ENCODE measurements around the gene UBALD2. TPM values are rescaled to one million over a fixed set of nuclear protein-coding genes. Genes with fewer than 3 reads are reported as not detected.

Gene UBALD2
- total and polyA plus RNA-seq, 2 of the 13 experiments (the other 11 are each of a cell fraction or from before 2014, with no cell fraction given): 3.3 to 89.7 TPM

DNA sequence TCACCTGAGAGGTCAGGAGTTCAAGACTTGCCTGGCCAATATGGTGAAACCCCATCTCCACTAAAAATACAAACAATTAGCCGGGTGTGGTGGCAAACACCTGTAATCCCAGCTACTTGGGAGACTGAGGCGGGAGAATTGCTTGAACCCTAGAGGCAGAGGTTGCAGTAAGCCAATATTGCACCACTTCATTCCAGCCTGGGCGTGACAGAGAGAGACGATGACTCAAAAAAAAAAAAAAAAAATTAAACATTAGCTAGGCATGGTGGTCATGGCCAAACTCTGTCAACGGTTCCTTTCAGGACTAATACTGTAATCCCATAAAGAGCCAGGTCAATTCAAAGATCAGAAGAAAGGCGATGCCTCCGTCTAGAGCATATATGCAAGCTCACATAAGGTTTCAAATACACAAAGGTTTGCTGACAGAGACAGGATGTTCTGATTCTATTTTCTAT is 27.3 kb upstream of the UBALD2 start (continued):
- TF ChIP-seq, protein P1, sequence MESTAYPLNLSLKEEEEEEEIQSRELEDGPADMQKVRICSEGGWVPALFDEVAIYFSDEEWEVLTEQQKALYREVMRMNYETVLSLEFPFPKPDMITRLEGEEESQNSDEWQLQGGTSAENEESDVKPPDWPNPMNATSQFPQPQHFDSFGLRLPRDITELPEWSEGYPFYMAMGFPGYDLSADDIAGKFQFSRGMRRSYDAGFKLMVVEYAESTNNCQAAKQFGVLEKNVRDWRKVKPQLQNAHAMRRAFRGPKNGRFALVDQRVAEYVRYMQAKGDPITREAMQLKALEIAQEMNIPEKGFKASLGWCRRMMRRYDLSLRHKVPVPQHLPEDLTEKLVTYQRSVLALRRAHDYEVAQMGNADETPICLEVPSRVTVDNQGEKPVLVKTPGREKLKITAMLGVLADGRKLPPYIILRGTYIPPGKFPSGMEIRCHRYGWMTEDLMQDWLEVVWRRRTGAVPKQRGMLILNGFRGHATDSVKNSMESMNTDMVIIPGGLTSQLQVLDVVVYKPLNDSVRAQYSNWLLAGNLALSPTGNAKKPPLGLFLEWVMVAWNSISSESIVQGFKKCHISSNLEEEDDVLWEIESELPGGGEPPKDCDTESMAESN (CRISPR knock-in tag; conservative IDR thresholded peaks at IDR 0.05): no peak
- no peak for TF ChIP-seq TOE1 (CRISPR knock-in tag; IDR thresholded peaks at IDR 0.05)
- no peak for TF ChIP-seq ZNF256 (CRISPR knock-in tag; conservative IDR thresholded peaks at IDR 0.05)
- TF ChIP-seq YEATS4 (CRISPR knock-in tag; IDR thresholded peaks at IDR 0.05; ENCODE audit: borderline replicate concordance): no peak
- no peak for TF ChIP-seq ZNF629 (CRISPR knock-in tag; conservative IDR thresholded peaks at IDR 0.05)
- no peak for TF ChIP-seq ZBTB21 (CRISPR knock-in tag; IDR thresholded peaks at IDR 0.05)
- TF ChIP-seq ZNF343 (CRISPR knock-in tag; IDR thresholded peaks at IDR 0.05): no peak
- TF ChIP-seq, protein P2, sequence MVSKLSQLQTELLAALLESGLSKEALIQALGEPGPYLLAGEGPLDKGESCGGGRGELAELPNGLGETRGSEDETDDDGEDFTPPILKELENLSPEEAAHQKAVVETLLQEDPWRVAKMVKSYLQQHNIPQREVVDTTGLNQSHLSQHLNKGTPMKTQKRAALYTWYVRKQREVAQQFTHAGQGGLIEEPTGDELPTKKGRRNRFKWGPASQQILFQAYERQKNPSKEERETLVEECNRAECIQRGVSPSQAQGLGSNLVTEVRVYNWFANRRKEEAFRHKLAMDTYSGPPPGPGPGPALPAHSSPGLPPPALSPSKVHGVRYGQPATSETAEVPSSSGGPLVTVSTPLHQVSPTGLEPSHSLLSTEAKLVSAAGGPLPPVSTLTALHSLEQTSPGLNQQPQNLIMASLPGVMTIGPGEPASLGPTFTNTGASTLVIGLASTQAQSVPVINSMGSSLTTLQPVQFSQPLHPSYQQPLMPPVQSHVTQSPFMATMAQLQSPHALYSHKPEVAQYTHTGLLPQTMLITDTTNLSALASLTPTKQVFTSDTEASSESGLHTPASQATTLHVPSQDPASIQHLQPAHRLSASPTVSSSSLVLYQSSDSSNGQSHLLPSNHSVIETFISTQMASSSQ (IDR thresholded peaks at IDR 0.05; ENCODE audit: low read depth): peak; percentile 94
- TF ChIP-seq, protein P2 (CRISPR knock-in tag; IDR thresholded peaks at IDR 0.05; ENCODE audit: borderline replicate concordance): peak; percentile 97
- TF ChIP-seq, protein P3, sequence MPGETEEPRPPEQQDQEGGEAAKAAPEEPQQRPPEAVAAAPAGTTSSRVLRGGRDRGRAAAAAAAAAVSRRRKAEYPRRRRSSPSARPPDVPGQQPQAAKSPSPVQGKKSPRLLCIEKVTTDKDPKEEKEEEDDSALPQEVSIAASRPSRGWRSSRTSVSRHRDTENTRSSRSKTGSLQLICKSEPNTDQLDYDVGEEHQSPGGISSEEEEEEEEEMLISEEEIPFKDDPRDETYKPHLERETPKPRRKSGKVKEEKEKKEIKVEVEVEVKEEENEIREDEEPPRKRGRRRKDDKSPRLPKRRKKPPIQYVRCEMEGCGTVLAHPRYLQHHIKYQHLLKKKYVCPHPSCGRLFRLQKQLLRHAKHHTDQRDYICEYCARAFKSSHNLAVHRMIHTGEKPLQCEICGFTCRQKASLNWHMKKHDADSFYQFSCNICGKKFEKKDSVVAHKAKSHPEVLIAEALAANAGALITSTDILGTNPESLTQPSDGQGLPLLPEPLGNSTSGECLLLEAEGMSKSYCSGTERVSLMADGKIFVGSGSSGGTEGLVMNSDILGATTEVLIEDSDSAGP (CRISPR knock-in tag; IDR thresholded peaks at IDR 0.05; ENCODE audit: borderline replicate concordance): no peak
- TF ChIP-seq NFIC (IDR thresholded peaks at IDR 0.05; ENCODE audit: low read length): peak; percentile 63; the same call in 1 of the 2 replicates
- no peak for TF ChIP-seq ZNF296 (CRISPR knock-in tag; conservative IDR thresholded peaks at IDR 0.05)
- TF ChIP-seq KAT7 (CRISPR knock-in tag; IDR thresholded peaks at IDR 0.05; ENCODE audit: borderline replicate concordance): no peak
- TF ChIP-seq ZNF678 (CRISPR knock-in tag; IDR thresholded peaks at IDR 0.05): no peak
- TF ChIP-seq ZNF83 (CRISPR knock-in tag; IDR thresholded peaks at IDR 0.05; ENCODE audit: borderline replicate concordance): no peak
- no peak for TF ChIP-seq KLF15 (CRISPR knock-in tag; IDR thresholded peaks at IDR 0.05; ENCODE audit: borderline replicate concordance)
- TF ChIP-seq, protein P4, sequence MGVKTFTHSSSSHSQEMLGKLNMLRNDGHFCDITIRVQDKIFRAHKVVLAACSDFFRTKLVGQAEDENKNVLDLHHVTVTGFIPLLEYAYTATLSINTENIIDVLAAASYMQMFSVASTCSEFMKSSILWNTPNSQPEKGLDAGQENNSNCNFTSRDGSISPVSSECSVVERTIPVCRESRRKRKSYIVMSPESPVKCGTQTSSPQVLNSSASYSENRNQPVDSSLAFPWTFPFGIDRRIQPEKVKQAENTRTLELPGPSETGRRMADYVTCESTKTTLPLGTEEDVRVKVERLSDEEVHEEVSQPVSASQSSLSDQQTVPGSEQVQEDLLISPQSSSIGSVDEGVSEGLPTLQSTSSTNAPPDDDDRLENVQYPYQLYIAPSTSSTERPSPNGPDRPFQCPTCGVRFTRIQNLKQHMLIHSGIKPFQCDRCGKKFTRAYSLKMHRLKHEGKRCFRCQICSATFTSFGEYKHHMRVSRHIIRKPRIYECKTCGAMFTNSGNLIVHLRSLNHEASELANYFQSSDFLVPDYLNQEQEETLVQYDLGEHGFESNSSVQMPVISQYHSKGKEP (CRISPR knock-in tag; IDR thresholded peaks at IDR 0.05): no peak
- peak; percentile 65 for TF ChIP-seq FOSL1 (CRISPR knock-in tag; IDR thresholded peaks at IDR 0.05; ENCODE audit: borderline replicate concordance)
- TF ChIP-seq, protein P5, sequence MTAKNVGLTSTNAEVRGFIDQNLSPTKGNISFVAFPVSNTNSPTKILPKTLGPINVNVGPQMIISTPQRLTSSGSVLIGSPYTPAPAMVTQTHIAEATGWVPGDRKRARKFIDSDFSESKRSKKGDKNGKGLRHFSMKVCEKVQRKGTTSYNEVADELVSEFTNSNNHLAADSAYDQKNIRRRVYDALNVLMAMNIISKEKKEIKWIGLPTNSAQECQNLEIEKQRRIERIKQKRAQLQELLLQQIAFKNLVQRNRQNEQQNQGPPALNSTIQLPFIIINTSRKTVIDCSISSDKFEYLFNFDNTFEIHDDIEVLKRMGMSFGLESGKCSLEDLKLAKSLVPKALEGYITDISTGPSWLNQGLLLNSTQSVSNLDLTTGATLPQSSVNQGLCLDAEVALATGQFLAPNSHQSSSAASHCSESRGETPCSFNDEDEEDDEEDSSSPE (CRISPR knock-in tag; IDR thresholded peaks at IDR 0.05): no peak
- TF ChIP-seq ZNF878 (CRISPR knock-in tag; IDR thresholded peaks at IDR 0.05): peak; percentile 53; the same call in 1 of the 2 replicates
- no peak for TF ChIP-seq PHB2 (IDR thresholded peaks at IDR 0.05; ENCODE audit: partially characterized antibody)

Data from HepG2 (cell line).